Kidney capillary endothelial cell (primary cell): ENCODE data around the gene FAM241B.

ENCODE experiments used
- DNase-seq: peaks from one replicate; pipeline ENCODE4 v3.0.0-alpha.2; 2018; ENCODE audit warnings: low spot score

The FAM241B gene

DNA sequence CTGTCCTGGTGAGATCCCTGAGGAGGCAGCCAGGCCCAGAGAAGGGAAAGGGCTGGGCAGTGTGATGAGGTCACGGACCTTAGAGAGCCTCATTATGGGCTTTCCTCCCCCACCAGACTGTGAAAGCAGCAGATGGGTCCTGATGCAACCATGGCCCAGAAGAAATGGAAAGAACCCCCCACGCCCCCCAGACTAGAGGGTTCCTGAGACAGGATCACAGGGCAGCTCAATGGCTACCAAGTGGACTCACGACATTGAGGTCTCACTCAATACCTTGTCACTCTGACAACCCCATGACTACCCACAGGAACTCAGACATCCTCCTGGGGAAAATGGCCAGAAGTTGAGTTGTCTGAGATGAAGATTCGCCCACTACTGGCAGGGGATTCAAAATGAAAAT, 36.7 kb downstream of the FAM241B start:
- DNase-seq, result no peak

GRCh38 chr10:69668721-69669120, 38.7 kb downstream of the FAM241B start:
- DNase-seq, result no peak

- DNase-seq, result no peak
These were observed 39.4 kb downstream of the FAM241B start for GRCh38 chr10:69669409-69669808.

GRCh38 chr10:69673521-69673920, 43.5 kb downstream of the FAM241B start:
- no peak for DNase-seq

DNA sequence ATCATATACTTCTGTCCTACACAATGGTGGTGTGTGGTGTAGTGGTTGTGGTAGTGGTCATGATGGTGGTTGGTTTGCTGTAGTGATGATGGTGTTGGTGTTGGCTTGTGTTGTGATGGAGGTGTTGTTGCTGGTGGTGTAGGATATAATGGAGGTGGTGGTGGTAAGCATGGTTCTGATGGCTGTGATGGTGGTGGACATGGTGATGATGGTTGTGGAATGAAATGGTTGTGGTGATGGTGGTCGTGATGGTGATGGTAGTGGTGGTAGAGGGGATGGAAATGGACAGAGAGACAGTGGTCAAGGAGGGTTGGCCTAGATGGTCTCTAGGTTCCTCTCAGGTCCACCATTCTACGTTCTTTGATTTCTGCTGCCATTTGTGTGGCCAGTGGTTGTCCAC, 44.7 kb downstream of the FAM241B start:
- DNase-seq, result no peak

GRCh38 chr10:69676301-69676700, 46.3 kb downstream of the FAM241B start:
- no peak for DNase-seq

DNA sequence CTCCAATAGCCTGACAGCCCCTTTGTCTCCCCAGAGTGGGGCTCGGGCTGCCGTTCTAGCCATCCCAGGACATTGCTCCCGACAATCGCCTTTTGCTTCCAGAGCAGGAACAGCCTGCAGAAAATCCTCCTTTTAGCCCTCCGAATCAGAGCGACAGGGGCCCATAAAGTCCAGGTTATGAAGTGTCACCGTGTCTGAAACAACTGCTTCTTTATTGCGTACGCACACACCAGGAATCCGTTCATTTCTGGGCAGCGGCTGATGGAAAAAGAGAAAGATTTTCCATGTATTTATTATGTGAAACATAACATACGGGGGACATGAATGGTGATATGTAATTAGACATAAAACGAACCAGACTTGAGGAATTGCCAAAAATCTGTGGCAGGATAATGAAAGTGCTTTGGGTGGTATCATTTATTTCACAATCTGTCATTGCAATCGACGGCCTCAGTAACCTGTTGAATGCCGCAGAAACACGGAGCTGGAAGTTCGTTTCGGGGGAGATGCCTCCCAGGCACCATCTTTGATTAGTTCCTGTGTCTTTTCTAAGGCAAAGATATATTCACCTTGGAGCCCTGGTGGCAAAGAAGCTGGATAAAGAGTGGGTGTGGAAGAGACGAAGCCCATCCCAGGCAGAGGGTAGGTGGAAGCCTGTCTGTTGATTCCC, 48.1 kb downstream of the FAM241B start:
- DNase-seq, result no peak

- DNase-seq, result no peak
These were observed 49.7 kb downstream of the FAM241B start for GRCh38 chr10:69679736-69680135.

- DNase-seq, result no peak
These were observed 50.6 kb downstream of the FAM241B start for GRCh38 chr10:69680610-69681009.

- no peak for DNase-seq
These were observed 51.4 kb downstream of the FAM241B start for GRCh38 chr10:69681436-69681835.

DNA sequence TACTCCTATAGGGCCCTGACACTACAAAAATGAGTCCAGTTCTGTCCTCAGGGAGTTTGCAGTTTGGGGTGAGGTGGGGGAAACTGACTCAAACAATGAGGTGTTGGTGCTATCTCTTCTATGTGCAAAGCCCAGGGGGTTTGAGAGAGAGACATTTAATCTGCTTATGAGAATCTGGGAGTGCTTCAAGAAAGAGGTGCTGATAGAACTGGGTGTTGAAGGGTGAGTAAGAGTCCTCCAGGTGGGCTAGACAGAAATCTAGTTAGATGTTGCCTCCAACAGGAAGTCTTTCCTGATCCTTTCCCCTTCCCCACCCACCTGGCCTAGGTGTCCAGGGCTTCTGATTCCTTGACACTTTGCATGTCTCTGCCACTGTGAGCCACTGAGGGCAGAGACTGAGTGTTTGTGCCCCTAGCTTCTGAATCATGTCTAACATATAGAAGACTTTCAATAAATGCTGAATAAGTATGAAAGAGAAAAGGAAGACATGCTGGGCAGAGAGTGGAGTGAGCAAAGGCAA, 53.0 kb downstream of the FAM241B start:
- no peak for DNase-seq
